8988T (cell line): ENCODE results near the gene SBNO2.

Experiments used
- DNase-seq: peaks from one replicate; pipeline ENCODE4 v3.0.0; 2011

Gene SBNO2

GRCh38 chr19:1167687-1168571 lies 6.1 kb downstream of the SBNO2 start:
- DNase-seq: no peak

DNA sequence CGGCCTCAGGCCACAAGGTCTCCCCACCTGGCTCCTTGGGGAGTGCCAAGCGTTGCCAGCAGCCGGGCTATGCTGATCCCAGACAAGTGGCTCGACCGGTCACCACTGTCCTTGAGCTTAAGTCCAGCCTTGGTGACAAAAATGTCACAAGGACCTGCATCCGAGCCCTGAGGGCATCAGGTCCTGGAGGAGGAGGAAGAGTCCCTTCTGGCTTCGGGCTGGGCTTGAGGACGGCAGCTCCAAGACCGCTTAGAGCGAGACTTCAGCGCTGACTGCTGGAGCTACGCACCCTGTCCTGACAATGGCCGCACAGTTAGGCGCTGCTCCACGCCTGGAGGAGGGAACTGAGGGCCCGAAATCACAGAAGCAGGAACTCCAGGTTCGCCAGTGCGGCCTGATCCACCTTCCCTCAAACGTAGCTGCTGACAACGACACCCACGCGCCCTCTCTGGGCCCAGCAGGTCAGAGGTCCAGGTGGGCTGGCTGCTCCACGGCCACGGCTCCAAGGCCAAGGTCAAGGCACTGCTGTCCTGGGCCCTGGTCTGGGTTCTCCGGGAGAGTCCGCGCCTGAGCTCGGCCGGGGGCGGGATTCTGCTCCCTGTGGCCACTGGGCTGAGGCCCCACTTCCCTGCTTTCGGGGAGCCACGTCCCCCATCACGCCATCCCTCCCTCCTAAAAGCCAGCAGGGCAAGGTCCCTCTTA lies 7.0 kb downstream of the SBNO2 start:
- DNase-seq: no peak

- peak; percentile 30 for DNase-seq
Measured at GRCh38 chr19:1164684-1165531, 9.2 kb downstream of the SBNO2 start.

- peak; percentile 39 for DNase-seq
Measured at GRCh38 chr19:1163934-1164683, 10.0 kb downstream of the SBNO2 start.

- no peak for DNase-seq
Measured at GRCh38 chr19:1163283-1163933, 10.7 kb downstream of the SBNO2 start.

DNA sequence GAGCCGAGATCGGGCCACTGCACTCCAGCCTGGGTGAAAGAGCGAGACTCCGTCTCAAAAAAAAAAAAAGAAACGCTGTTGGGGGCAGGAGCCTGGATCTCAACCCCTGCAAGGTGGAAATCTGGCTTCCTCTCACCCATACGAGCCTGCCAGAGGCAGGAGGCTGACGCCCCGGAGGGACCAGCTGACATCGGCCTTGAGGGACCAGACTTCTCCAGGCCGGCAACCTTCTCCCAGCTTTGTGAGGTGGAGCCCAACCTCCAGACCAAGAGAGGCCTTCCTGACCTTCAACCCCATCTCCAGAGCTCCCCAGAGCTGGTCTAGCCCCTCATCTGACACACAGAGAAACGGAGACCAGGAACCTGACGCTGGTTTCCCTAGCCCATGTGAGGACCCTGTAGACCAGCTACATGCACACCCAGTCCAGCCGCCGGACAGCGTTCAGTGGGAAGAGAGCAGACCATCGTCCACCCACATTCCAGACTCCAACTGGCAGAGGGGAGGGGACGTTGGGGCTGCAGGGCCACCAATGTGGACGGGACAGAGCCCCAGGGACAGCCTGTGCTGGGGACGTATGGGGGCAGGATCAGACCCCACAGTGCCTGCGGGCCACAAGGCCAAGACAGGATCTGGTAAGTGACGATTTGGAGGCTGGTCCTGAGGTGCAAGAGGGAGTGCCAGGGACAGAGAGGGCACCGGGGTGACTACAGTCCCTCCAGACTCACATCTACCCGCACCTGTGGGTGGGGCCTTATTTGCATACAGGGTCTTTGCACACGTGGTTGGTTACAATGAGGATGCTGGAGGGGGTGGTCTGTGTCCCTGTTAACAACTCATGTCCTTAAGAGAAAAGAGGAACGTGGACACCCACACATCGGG lies 11.4 kb downstream of the SBNO2 start:
- peak; percentile 40 for DNase-seq

DNA sequence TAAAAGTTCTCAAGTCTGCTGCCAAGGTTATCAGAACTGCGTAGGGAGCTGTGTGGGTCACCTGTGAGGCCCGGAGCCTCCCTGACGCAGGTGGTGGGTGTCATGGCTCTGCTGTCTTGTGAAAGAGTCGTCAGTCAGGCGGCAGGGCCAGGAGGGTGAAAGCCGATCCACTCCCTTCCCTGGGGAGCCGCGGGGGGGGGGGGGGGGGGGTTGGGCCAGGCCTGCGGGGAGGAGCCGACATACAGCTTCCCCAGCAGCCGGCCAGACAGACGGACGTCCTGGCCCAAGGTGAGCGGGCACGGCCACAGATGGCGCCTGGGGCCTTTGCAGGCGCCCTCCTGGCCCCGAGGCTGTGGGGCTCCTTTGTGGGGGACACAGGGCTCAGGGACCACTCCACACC lies 12.4 kb downstream of the SBNO2 start:
- peak; percentile 86 for DNase-seq

- DNase-seq: no peak
Measured at GRCh38 chr19:1159864-1160595, 14.0 kb downstream of the SBNO2 start.

DNA sequence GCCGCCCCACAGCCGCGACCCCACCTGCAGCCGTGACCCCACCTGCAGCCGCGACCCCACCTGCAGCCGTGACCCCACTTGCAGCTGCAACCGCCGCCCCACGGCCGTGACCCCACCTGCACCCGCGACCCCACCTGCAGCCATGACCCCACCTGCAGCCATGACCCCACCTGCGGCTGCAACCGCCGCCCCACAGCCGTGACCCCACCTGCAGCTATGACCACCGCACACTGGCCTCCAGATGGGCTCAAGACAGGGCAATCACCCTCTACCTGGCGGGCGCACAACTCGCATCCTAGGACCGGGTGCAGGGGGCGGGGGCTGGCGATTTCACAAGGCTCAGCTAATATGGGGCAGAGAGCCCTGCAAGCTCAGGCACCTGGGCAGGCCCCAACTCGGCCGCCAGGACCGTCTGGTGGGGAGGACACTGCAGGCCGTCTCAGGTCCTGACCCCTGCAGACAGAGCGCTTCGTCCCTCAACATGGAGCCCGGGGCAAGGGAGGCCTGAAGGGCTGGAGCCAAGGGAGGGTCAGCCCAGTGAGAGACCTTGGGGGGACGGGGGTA lies 15.1 kb downstream of the SBNO2 start:
- DNase-seq: no peak

GRCh38 chr19:1157931-1158884 lies 15.9 kb downstream of the SBNO2 start:
- no peak for DNase-seq

GRCh38 chr19:1156830-1157615 lies 17.0 kb downstream of the SBNO2 start:
- no peak for DNase-seq

GRCh38 chr19:1156305-1156801 lies 17.7 kb downstream of the SBNO2 start:
- no peak for DNase-seq

- DNase-seq: no peak
Measured at GRCh38 chr19:1155352-1156304, 18.4 kb downstream of the SBNO2 start.

- no peak for DNase-seq
Measured at GRCh38 chr19:1154731-1155351, 19.2 kb downstream of the SBNO2 start.

DNA sequence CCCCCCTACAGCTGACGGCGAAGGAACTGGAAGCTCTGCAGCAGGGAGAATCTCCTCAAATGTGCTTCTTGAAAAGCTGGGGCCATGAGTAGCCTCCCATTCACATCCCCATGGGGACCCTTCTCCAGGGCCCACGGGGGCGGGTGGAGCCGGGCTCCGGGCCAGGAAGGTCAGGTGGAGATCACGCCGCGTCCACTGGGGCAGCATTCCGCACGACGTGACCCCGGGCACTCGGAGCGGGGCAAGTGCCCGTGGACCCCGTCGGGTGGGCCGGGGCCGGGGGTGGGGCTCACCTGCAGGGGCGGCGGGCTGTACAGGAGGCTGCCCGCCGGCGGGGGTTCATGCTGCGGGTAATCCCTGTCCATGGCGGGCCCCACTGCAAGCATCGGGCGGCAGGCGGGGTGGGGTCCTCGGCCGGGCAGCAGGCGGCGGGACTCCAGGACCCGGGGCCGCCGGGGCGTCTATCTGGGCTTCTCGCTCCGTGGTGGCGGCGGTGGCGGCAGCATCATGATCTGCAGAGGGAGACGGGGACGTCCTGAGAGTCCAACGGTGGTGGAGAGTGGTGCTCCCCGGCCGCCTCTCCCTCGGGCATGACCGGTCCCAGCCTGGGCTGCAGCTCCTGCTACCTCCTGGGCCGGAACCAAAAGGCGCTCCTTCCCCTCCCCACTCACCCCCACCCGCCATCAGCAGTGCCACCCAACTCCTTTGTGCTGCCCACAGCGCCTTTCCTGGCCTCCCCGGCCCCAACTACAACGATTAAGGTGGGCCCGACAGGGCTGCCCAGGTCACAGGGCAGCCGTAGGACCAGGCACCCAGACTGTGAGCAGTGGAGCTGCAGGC lies 20.0 kb downstream of the SBNO2 start:
- DNase-seq: no peak
